ENCODE results near the gene UXT.

- TF ChIP-seq BHLHE40 (IDR thresholded peaks at IDR 0.05; ENCODE audit: borderline replicate concordance): no peak
- TF ChIP-seq SP1 (IDR thresholded peaks at IDR 0.05): no peak
- TF ChIP-seq FOXA1 (IDR thresholded peaks at IDR 0.05): no peak
- no peak for TF ChIP-seq FOXK2 (IDR thresholded peaks at IDR 0.05)
- TF ChIP-seq HDGF (IDR thresholded peaks at IDR 0.05; ENCODE audit: borderline replicate concordance): no peak
- no peak for TF ChIP-seq FOXM1 (IDR thresholded peaks at IDR 0.05; ENCODE audit: borderline replicate concordance)
- TF ChIP-seq SUZ12 (IDR thresholded peaks at IDR 0.05): no peak
- TF ChIP-seq, protein P1, sequence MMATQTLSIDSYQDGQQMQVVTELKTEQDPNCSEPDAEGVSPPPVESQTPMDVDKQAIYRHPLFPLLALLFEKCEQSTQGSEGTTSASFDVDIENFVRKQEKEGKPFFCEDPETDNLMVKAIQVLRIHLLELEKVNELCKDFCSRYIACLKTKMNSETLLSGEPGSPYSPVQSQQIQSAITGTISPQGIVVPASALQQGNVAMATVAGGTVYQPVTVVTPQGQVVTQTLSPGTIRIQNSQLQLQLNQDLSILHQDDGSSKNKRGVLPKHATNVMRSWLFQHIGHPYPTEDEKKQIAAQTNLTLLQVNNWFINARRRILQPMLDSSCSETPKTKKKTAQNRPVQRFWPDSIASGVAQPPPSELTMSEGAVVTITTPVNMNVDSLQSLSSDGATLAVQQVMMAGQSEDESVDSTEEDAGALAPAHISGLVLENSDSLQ (IDR thresholded peaks at IDR 0.05): no peak
- no peak for TF ChIP-seq CTBP1 (IDR thresholded peaks at IDR 0.05; ENCODE audit: borderline replicate concordance)
These were observed 54.0 kb downstream of the UXT start for GRCh38 chrX:47605024-47605423.

Data from HEK293T (cell line).